ENCODE measurements around the gene ADAM11.

Gene ADAM11

DNA sequence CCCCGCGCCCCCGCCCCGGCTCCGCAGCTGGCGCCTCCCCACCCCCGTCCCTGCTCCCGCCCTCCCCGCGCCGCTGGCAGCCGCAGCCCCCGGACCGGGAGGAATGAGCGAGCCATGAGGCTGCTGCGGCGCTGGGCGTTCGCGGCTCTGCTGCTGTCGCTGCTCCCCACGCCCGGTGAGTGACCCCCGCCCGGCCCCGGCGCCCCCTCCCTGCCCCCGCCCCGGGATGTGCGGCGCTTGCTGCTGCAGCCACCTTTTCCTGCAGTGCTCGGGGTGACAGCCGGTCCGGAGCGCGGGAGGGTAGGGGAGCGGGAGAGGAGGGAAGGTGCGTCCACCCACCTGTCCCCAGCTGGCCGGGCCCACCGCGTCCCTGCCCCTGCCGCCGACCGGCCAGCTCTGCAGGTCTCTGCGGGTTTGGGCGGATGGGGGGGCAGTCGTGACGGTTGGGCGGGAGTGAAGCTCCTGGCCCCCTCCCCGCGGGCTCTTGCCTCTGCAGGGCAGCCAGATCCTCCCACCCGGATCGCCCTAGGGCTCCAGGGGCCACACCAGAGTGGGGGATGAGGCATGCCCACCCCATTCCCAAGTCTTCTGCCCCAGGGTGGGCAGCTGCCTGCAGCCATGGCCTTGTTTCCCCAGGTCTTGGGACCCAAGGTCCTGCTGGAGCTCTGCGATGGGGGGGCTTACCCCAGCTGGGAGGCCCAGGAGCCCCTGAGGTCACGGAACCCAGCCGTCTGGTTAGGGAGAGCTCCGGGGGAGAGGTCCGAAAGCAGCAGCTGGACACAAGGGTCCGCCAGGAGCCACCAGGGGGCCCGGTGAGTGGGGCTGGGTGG, 513 bp downstream of the ADAM11 start:
- DNase-seq: no peak

- no peak for DNase-seq
Observed at GRCh38 chr17:44759916-44760243, 1.1 kb downstream of the ADAM11 start.

DNA sequence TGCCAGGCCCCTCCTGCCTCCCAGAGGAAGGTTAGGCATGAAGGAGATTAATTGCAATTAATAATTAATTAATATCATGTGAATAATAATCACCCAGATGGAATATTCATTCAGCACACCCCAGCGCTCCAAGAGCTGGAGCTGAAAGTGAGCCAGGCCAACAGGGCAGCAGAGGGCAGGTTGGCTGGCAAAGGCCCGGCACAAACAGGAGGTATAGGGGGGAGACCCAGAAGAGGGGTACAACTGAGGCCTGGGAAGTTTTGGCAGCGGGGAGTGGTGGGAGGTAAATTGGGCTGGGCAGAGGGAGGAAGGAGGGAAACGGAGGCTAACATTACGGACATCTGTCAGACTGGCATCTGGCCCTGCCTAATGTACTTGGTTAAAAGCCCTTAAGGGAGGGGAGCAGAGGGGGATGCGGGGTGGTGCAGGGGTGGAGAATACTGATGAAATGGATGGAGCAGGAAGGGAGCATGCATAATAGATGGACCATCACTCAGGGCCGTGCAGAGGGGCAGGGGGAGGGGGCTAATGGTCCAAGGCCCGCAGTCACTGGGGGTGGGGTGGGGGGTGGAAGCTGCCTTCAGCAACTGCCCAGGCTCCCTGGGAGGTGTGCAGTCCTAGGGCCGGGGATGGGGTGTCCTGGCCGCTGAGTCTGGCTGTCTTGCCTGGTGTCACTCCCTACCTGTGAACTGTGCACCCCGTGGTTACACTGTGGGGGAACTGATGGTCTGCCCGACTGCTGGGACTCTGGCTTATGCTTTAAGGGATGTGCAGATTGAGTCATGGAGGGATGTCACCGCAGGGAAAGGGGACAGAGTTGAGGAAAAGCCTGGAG, 1.9 kb downstream of the ADAM11 start:
- no peak for DNase-seq

GRCh38 chr17:44761932-44762810, 3.4 kb downstream of the ADAM11 start:
- DNase-seq: no peak

GRCh38 chr17:44763170-44763569, 4.4 kb downstream of the ADAM11 start:
- DNase-seq: no peak

GRCh38 chr17:44765965-44766364, 7.2 kb downstream of the ADAM11 start:
- no peak for DNase-seq

GRCh38 chr17:44766409-44767038, 7.7 kb downstream of the ADAM11 start:
- DNase-seq: no peak

GRCh38 chr17:44767493-44767892, 8.7 kb downstream of the ADAM11 start:
- no peak for DNase-seq

GRCh38 chr17:44768505-44769142, 9.8 kb downstream of the ADAM11 start:
- no peak for DNase-seq

GRCh38 chr17:44769230-44769629, 10.4 kb downstream of the ADAM11 start:
- no peak for DNase-seq

- DNase-seq: no peak
Observed at GRCh38 chr17:44769647-44770084, 10.9 kb downstream of the ADAM11 start.

GRCh38 chr17:44770166-44770925, 11.6 kb downstream of the ADAM11 start:
- DNase-seq: no peak

DNA sequence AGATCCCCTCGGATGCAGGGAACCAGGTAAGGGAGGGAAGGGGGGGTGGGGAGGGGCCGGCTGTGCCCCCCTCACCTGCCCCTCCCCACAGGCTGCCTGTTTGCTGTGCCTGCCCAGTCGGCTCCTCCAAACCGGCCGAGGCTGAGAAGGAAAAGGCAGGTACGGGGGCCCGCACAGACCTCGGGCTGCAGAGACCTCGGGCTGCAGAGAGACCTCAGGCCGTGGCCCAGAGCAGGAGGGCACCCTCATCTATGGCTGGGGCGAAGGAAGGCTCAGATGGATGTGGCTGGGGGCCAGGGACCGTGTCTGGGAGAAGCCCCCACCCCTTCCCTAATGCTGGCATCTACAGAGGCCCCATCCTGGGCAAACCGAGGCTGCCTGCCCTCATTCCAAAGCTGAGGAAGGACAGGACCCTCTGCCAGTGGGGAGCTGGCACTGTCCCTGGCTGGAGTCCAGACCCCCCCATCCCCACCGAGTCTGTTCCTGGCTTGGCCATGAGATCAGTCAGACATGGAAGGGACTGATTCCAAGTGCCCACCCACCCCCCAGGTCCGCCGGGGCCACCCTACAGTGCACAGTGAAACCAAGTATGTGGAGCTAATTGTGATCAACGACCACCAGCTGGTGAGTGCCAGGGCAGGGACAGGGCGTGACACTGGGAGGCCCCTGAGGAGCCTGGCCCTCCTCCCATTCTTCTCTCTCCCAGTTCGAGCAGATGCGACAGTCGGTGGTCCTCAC, 13.7 kb downstream of the ADAM11 start:
- DNase-seq: no peak

DNA sequence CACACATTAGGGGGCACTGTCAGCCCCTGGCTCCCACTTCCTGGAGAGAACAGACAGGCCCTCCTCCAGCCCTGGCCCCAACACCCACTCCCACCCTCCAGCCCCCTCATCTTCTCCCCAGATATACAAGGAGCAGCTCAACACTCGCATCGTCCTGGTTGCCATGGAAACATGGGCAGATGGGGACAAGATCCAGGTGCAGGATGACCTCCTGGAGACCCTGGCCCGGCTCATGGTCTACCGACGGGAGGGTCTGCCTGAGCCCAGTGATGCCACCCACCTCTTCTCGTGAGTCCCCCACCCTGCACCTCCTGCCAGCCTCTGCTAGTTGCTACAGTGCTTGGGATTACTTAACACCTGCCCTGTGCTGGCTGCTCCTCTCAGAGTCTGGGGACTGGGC, 14.4 kb downstream of the ADAM11 start:
- DNase-seq: no peak

- peak; percentile 90 for DNase-seq
Observed at GRCh38 chr17:44774271-44775135, 15.7 kb downstream of the ADAM11 start.

GRCh38 chr17:44775136-44775837, 16.5 kb downstream of the ADAM11 start:
- peak; percentile 98 for DNase-seq

DNA sequence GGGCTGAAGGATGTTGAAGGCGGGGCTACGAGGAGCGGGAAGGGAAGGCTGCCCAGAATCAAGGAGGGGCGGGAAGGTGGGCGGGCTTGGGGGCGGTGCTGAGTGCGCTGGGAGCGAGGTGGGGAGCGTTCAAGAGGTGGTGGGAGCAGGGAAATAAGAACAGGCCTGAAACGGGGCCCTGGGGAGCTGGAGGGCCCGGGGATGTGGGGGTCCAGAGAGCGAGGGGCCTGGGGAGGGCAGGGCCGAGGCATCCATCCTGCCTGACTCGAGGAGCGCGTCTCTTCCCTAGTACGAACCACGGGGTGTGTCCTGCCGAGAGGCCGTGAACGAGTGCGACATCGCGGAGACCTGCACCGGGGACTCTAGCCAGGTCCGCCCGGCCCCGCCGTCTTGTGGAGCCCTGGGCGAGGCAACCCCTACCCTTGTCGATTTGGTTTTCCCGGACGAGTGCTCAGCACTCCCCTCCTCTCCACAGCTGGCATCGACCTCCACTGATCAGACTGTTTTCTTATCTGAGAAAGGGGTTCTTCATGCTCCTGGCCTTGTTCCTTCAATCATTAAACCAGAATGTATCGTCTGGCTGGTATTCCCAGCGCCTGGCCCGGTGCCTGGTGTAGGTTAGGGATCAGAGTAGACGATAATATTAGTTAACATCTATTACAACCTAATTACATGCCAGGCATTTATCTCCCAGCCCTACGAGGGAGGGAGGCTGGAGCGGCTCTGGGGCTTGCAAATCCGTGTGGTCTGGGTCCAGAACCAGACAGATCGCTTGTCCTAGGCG, 17.2 kb downstream of the ADAM11 start:
- DNase-seq: no peak

Measured in stimulated activated CD4-positive, alpha-beta T cell treated with anti-CD3 and anti-CD28 coated beads, Interleukin-4, amount 100 ng/mL, for 24 hours (primary cell).